HG02884 (cell line): ENCODE results near the gene DAB2.

Experiments used
- ATAC-seq: cut with Tn5 transposase; IDR thresholded peaks from one replicate; pipeline ENCODE4 v1.9.1; 2021; ENCODE audit warnings: mild to moderate bottlenecking, moderate library complexity; ENCODE audit not compliant: unreplicated experiment

DAB2 gene

GRCh38 chr5:39448506-39449128, 23.8 kb upstream of the DAB2 start:
- no peak for ATAC-seq

GRCh38 chr5:39447968-39448367, 23.2 kb upstream of the DAB2 start:
- ATAC-seq = no peak

DNA sequence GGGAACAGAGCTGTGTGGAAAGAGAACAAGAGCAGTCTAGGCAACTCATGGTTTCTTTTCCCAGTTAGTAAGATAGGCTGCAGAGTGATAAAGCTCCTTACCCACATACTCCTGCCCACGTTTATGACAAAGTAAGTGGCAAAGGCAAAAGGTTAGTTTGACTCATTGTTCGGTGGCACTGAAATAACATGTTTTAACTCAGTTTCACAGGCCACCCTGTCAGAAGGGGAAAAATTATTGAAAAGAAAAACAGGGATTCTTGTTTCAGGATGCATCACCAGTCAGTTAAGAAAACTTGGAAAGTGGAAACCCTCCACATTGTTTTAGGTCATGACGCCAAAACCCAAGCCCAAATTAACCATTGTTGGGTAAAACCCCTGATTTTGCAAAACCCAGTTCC, 22.3 kb upstream of the DAB2 start:
- no peak for ATAC-seq

GRCh38 chr5:39446231-39446630, 21.5 kb upstream of the DAB2 start:
- no peak for ATAC-seq

GRCh38 chr5:39443911-39444310, 19.1 kb upstream of the DAB2 start:
- ATAC-seq = no peak

GRCh38 chr5:39442991-39443390, 18.2 kb upstream of the DAB2 start:
- no peak for ATAC-seq

- no peak for ATAC-seq
These were observed 17.1 kb upstream of the DAB2 start for GRCh38 chr5:39441838-39442237.

- ATAC-seq = no peak
These were observed 16.3 kb upstream of the DAB2 start for GRCh38 chr5:39440958-39441624.

- no peak for ATAC-seq
These were observed 15.6 kb upstream of the DAB2 start for GRCh38 chr5:39440192-39440957.

DNA sequence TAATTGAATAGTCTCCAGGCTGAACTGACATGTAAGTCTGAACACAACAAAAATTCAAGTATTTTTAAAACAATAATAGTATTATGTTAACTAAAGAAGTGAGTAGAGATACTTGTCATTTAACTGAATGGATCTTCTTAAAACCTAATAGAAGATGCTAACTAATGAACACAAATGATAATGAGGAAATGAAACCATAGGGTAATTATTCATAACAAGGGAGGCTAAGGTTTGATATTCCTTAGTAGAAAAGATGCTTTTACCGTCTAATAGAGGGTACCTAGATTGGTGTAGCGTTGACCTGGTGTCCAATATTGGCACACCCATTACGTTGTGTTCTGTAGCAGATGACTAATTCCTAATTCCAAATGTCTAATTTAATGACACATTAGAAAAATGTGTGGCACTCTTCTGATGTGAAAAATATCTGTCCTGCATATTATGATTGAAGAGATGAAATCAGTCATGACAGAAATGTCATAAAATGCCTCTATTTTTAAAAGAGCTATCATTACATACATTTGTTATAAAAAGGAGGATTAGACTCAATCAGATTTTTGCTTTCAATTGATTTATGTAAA, 14.9 kb upstream of the DAB2 start:
- ATAC-seq = no peak

DNA sequence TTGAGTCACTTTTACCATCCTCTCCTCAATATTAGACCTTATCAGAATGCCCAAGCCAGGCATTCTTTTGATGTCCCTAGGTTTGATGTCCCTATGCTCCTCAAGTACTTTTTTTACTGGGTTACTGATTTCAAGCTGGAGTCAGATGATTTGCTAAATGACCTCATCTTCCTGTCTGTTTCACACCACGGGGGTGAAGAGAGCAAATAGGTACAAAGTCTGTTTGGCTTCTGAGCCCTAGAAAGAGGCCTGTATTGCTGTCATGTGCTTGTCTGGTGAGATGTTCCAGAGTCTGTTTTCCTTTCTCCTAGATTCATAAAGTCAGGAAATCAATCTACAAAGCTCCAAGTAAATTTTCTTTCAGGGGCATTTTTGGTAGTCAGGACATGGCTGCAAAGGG, 12.7 kb upstream of the DAB2 start:
- no peak for ATAC-seq

- no peak for ATAC-seq
These were observed 9.1 kb upstream of the DAB2 start for GRCh38 chr5:39433848-39434247.

DNA sequence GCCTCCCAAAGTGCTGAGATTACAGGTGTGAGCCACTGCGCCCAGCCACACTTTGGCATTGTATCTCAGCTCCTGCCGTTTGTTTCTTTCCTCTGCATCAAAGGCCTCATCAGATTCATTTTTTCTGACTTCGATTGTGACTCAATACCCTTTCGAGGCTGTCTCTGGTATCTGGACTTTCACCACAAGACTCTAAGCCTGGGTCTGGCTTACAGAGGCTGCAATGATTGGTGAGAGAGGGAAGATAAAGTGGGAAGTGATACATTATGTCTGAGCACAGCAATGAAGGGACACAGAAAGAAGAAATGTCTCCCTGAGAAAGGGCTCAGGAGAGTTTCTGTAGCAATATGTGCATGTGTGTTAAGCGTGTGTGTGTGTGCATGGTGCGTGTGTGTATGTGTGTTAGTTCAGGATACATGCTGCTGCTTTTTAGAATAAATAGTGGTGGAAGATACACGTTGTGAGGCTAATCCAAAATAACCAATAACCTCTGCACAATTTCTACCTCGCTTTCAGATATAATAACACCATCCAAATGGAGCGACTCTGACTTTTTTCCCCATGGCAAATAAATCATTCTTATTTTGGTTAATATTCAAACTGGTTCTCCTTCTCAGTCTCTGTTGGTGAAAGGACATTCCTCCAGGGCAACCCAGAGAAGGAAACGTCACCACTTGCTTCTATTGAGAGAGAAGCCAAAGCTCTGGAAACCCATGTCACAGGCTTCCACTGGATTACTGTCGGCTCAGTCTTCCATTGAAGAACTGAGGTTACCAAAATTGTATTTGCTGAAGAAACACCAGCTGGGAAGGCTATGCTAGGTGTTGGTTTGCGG, 8.1 kb upstream of the DAB2 start:
- ATAC-seq = no peak

DNA sequence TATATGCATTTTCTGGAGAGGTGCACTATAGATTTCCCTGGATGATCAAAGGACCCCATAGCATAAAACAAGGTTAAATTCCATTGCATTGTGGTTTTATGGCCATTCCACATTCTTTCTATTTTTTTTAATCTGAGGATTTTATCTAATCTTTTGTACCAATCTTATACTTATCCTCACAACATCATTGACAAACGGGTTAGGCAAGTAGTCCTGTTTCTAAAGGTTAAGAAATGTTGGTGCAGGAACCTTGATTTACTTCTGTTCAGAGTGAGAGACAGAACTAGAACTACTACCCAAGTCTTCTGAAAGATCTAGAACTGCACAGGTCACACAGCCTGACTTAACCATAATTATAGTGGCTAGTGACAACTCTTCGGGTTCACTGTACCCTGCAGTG, 5.7 kb upstream of the DAB2 start:
- ATAC-seq = no peak

DNA sequence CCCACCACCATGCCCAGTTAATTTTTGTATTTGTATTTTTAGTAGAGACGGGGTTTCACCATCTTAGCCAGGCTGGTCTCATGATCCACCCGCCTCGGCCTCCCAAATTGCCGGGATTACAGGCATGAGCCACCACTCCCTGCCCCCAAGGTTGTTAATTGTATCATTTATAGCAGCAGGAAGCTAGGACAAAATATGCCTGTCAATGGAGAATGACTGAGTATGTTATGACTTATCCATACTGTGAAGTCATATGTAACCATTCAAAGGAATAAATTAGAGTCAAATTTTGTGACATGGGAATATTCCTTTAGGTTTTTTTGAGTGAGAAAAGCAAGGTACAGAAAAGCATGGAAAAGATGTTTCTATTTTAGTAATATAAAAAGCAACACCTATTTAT, 3.9 kb upstream of the DAB2 start:
- ATAC-seq = no peak

DNA sequence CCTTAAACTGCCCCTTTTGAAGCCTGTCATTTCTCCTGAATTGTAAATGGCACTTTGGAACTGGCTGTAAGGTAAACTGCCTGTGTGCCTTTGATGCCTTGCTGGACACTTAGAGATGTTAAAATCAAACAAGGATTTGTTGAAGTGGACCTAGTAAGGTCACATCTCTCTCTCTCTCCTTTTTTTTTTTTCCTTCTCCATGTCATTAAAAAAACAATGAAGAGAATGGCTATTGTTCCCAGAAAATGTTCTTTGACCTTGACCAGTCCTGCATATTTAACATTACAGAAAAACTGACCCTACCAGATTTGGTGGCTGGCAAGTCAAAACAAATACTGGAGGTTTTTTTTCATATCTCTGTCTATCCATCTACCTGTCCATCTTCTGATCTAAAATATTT, 2.9 kb upstream of the DAB2 start:
- ATAC-seq = no peak

- ATAC-seq = no peak
These were observed 2.4 kb upstream of the DAB2 start for GRCh38 chr5:39427229-39427628.

DNA sequence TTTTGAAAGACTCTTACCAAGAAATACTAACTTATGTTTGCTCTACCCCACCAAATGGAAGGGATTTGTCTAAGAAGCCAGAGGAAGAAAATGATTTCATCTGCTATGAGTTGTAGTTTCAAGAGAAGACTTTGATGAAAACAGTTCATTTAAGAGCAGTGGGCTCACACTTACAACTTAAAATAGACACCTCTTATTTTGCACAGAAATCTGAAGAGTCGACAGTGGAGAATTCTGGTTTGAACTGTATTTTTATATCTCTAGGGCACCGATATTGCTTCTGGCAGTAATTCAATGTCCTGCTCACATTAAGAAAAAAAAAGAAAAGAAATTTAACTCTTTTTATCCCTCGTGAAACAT, 1.9 kb upstream of the DAB2 start:
- ATAC-seq = no peak

DNA sequence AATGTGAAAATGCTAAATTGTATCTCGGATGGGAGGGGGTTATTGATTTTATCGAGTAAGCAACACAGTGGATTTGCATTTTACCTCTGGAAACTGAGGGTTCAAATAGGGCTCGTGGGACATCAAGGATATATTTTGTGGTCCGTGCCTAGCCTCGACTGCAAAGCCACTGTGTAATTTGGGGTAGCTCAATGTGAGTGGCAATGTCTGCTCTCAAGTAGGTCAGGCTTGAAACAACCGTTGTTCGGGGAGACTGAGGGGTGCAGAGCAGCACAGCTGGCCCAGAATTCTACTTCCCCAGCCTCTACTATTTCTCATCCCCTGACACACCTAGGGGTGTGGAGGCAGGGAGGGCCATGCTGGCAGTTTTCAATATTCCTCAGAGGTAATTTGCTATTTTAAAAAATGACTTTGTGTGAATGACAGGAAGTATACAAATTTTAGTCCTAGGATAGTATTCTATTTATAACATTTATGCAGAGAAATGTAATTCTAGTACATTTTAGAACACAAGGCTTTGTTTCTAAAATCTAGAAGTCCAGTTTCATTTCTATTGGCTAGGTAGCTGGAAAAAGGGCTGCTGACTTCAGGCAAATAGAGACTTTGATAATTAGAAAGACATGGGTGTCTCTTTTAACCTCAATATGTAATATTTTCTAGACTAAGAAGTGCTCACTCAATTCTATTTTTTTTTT, 1.4 kb upstream of the DAB2 start:
- ATAC-seq = no peak

- no peak for ATAC-seq
These were observed 1.4 kb downstream of the DAB2 start for GRCh38 chr5:39423331-39423751.
